Liver (tissue), 9 donors: ENCODE results near the gene PPP6R3. TPM values are rescaled to one million over a fixed set of nuclear protein-coding genes. Genes with fewer than 3 reads are reported as not detected.

Experiments
- DNase-seq: peaks from one replicate; pipeline ENCODE4 v3.0.0-alpha.2; 2017; ENCODE audit warnings: low spot score
- H3K27ac ChIP-seq, 2 donors: one replicate each; pipeline ENCODE4 v1.7.0; 2013; ENCODE audit warnings: inconsistent platforms in 2 of 2, low read length in 2 of 2, control low read depth in 1 of 2, low read depth in 1 of 2, mild to moderate bottlenecking in 1 of 2
- H3K27me3 ChIP-seq, 4 donors: one replicate each; pipeline versions ENCODE4 v1.6.1 to v1.7.0; 2013; ENCODE audit warnings: low read length in 3 of 4, inconsistent platforms in 1 of 4, mild to moderate bottlenecking in 1 of 4, moderate library complexity in 1 of 4; ENCODE audit not compliant: control insufficient read depth in 4 of 4, insufficient read depth in 4 of 4
- H3K36me3 ChIP-seq, 4 donors: one replicate each; pipeline versions ENCODE4 v1.6.1 to v1.7.0; 2013; ENCODE audit warnings: low read length in 3 of 4, mild to moderate bottlenecking in 3 of 4, low read depth in 1 of 4, moderate library complexity in 1 of 4; ENCODE audit not compliant: control insufficient read depth in 4 of 4, insufficient read depth in 3 of 4
- H3K4me1 ChIP-seq, 4 donors: one replicate each; pipeline versions ENCODE4 v1.6.1 to v1.7.0; 2013; ENCODE audit warnings: low read length in 3 of 4, mild to moderate bottlenecking in 3 of 4, moderate library complexity in 1 of 4; ENCODE audit not compliant: control insufficient read depth in 4 of 4, insufficient read depth in 4 of 4
- H3K4me3 ChIP-seq, 3 donors: one replicate each; pipeline versions ENCODE4 v1.6.1 to v1.7.0; 2013; ENCODE audit warnings: low read length in 3 of 3, control low read depth in 1 of 3, low read depth in 1 of 3, mild to moderate bottlenecking in 1 of 3
- H3K9ac ChIP-seq, 2 donors: one replicate each; pipeline ENCODE4 v1.7.0; 2013; ENCODE audit warnings: low read length in 2 of 2, mild to moderate bottlenecking in 2 of 2, moderate library complexity in 2 of 2, control low read depth in 1 of 2, low read depth in 1 of 2
- H3K9me3 ChIP-seq, 4 donors: one replicate each; pipeline versions ENCODE4 v1.6.1 to v1.7.0; 2013; ENCODE audit warnings: low read length in 3 of 4; ENCODE audit not compliant: control insufficient read depth in 4 of 4
- EGR1 ChIP-seq, 2 donors: IDR thresholded peaks; 2 replicates each; pipeline ENCODE4 v1.6.1; 2016 to 2018; ENCODE audit warnings: antibody characterized with exemption in 2 of 2, low read depth in 2 of 2
- GABPA ChIP-seq, 2 donors: IDR thresholded peaks in 1 of 2; conservative IDR thresholded peaks in 1 of 2; 2 replicates each; pipeline ENCODE4 v1.6.1; 2016; ENCODE audit warnings: antibody characterized with exemption in 2 of 2, mild to moderate bottlenecking in 1 of 2, moderate library complexity in 1 of 2
- HNF4A ChIP-seq, 2 donors: conservative IDR thresholded peaks; 2 replicates each; pipeline ENCODE4 v1.6.1; 2016; ENCODE audit warnings: antibody characterized with exemption in 2 of 2, mild to moderate bottlenecking in 2 of 2
- HNF4G ChIP-seq: IDR thresholded peaks from 2 replicates; pipeline ENCODE4 v1.6.1; 2016; ENCODE audit warnings: antibody characterized with exemption
- MAX ChIP-seq: IDR thresholded peaks from 2 replicates; pipeline ENCODE4 v1.6.1; 2016; ENCODE audit warnings: antibody characterized with exemption
- NR2F2 ChIP-seq: IDR thresholded peaks from 2 replicates; pipeline ENCODE4 v1.6.1; 2016; ENCODE audit warnings: antibody characterized with exemption
- TAF1 ChIP-seq: conservative IDR thresholded peaks from 2 replicates; pipeline ENCODE4 v1.6.1; 2016; ENCODE audit warnings: antibody characterized with exemption, mild to moderate bottlenecking
- YY1 ChIP-seq: IDR thresholded peaks from 2 replicates; pipeline ENCODE4 v1.6.1; 2016; ENCODE audit warnings: antibody characterized with exemption, mild to moderate bottlenecking
- WGBS: extraction: QIAGEN DNeasy Blood & Tissue Kit; methylation state at CpG from one replicate; pipeline ENCODE4 v1.1.7; 2013; 5-methylcytosine and 5-hydroxymethylcytosine counted together
- polyA plus RNA-seq, 2 donors: library from polyadenylated mRNA; stranded (reverse) in 1 of 2; unstranded in 1 of 2; fragments of 200-250 nt in 1 of 2; fragments of >200 nt in 1 of 2; fragmentation: Nextera tagmentation in 1 of 2; extraction: Ambion mirVana in 1 of 2; gene quantifications; one replicate each; pipeline versions ENCODE4 v1.2.1 to v1.2.3, GENCODE V29; 2013 to 2015
- total RNA-seq, 2 donors: library from RNA; depleted of rRNA; stranded (reverse); fragments of >200 nt; gene quantifications; one replicate each; pipeline ENCODE4 v1.2.3, GENCODE V29; 2014
- TF ChIP-seq, protein P1 (sequence below): fragments of 150-350 bp; IDR thresholded peaks from 2 replicates; pipeline ENCODE4 v1.5.1; 2017; ENCODE audit warnings: improper control_type of control experiment, low read depth, low read length; ENCODE audit not compliant: missing input control
- TF ChIP-seq, protein P2 (sequence below): IDR thresholded peaks from 2 replicates; pipeline ENCODE4 v1.6.1; 2016; ENCODE audit warnings: antibody characterized with exemption, mild to moderate bottlenecking
- TF ChIP-seq, protein P3 (sequence below): IDR thresholded peaks from 2 replicates; pipeline ENCODE4 v1.6.1; 2016; ENCODE audit warnings: antibody characterized with exemption
- donor health status: healthy.
- donor health status: healthy.
- donor health status: healthy.
- donor health status: healthy.
- donor health status: healthy.

Gene PPP6R3
- total and polyA plus RNA-seq, 4 donors, result 12.3 to 101 (median 58.1) TPM

DNA sequence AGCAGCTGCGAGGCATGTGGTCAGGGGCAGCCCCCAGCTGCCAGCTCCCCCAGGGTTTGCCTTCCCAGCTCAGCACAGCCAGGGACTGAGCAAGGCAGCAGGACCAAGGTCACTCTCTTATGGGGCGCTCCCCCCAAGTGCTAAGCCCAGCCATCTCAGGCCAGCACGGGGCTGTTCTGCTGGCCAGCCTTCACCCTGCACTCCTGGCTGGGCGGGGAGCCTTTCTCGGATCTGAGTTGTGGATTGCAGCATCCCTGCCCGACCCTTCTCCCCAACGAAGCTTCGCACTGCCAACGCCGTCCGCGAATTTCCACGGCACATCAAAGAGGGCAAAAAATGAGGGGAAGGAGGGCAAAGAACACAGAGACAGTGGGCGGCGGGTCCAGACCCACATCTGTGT is 181.3 kb downstream of the PPP6R3 start:
- Histone ChIP-seq H3K36me3 (no peaks in the 10 kb centered on the region), H3K9me3 (peaks cover under 1 to 7% (median under 1%) of the 10 kb centered on the region in 4 donors), H3K27ac (no peak overlapping the region), H3K27me3 (no peaks in the 10 kb centered on the region), H3K4me1 (no peaks in the 10 kb centered on the region), H3K4me3 (no peak overlapping the region), H3K9ac (no peak overlapping the region)
- WGBS, result 85% methylated on average over 15 of the region's 15 CpGs
- no peak for DNase-seq
- TF ChIP-seq NR2F2, result no peak
- TF ChIP-seq TAF1, result no peak
- TF ChIP-seq HNF4G, result no peak

GRCh38 chr11:68643585-68643984 is 183.0 kb downstream of the PPP6R3 start:
- TF ChIP-seq TAF1, result no peak
- TF ChIP-seq, protein P1, sequence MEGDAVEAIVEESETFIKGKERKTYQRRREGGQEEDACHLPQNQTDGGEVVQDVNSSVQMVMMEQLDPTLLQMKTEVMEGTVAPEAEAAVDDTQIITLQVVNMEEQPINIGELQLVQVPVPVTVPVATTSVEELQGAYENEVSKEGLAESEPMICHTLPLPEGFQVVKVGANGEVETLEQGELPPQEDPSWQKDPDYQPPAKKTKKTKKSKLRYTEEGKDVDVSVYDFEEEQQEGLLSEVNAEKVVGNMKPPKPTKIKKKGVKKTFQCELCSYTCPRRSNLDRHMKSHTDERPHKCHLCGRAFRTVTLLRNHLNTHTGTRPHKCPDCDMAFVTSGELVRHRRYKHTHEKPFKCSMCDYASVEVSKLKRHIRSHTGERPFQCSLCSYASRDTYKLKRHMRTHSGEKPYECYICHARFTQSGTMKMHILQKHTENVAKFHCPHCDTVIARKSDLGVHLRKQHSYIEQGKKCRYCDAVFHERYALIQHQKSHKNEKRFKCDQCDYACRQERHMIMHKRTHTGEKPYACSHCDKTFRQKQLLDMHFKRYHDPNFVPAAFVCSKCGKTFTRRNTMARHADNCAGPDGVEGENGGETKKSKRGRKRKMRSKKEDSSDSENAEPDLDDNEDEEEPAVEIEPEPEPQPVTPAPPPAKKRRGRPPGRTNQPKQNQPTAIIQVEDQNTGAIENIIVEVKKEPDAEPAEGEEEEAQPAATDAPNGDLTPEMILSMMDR, result no peak
- TF ChIP-seq HNF4G, result no peak
- no peak for DNase-seq
- 42% methylated on average over 12 of the region's 12 CpGs for WGBS

DNA sequence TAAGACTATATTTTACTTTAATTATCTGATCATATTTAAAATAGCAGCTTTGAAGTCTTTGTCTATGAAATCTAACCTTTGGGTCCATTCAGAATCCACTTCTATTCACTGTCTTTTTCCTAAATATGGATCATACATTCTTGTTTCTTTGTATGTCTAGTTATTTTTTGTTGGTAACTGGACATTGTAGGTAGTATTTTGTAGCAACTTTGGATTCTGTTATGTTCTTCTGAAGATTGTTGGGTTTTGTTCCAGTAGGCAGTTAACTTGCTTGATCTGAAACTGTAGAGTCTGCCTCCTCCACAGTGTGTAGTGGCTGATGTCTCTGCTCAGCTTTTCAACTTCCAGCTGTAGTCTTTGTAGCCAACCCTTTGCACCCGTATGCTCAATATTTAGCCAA is 186.3 kb downstream of the PPP6R3 start:
- H3K9ac ChIP-seq, result no peak overlapping the region
- 96% methylated on average over 1 of the region's 1 CpG for WGBS
- TF ChIP-seq, protein P2, sequence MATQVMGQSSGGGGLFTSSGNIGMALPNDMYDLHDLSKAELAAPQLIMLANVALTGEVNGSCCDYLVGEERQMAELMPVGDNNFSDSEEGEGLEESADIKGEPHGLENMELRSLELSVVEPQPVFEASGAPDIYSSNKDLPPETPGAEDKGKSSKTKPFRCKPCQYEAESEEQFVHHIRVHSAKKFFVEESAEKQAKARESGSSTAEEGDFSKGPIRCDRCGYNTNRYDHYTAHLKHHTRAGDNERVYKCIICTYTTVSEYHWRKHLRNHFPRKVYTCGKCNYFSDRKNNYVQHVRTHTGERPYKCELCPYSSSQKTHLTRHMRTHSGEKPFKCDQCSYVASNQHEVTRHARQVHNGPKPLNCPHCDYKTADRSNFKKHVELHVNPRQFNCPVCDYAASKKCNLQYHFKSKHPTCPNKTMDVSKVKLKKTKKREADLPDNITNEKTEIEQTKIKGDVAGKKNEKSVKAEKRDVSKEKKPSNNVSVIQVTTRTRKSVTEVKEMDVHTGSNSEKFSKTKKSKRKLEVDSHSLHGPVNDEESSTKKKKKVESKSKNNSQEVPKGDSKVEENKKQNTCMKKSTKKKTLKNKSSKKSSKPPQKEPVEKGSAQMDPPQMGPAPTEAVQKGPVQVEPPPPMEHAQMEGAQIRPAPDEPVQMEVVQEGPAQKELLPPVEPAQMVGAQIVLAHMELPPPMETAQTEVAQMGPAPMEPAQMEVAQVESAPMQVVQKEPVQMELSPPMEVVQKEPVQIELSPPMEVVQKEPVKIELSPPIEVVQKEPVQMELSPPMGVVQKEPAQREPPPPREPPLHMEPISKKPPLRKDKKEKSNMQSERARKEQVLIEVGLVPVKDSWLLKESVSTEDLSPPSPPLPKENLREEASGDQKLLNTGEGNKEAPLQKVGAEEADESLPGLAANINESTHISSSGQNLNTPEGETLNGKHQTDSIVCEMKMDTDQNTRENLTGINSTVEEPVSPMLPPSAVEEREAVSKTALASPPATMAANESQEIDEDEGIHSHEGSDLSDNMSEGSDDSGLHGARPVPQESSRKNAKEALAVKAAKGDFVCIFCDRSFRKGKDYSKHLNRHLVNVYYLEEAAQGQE, result no peak
- TF ChIP-seq EGR1 (IDR thresholded peaks at IDR 0.05; ENCODE audit: low read depth in 2 of 2) (no peak), MAX (no peak), TAF1 (no peak), HNF4A (conservative IDR thresholded peaks at IDR 0.05) (no peak), GABPA (IDR thresholded peaks at IDR 0.05 in 1 of 2, conservative IDR thresholded peaks at IDR 0.05 in 1 of 2) (no peak), HNF4G (no peak), YY1 (no peak)
- TF ChIP-seq, protein P3, sequence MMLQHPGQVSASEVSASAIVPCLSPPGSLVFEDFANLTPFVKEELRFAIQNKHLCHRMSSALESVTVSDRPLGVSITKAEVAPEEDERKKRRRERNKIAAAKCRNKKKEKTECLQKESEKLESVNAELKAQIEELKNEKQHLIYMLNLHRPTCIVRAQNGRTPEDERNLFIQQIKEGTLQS, result no peak
- H3K4me1 ChIP-seq, result no peaks in the 10 kb centered on the region
- H3K36me3 ChIP-seq, result no peaks in the 10 kb centered on the region
- H3K4me3 ChIP-seq, result no peak overlapping the region
- peaks cover 6 to 16% (median 9%) of the 10 kb centered on the region in 4 donors for H3K9me3 ChIP-seq
- no peak for DNase-seq
- no peaks in the 10 kb centered on the region for H3K27me3 ChIP-seq
- H3K27ac ChIP-seq, result no peak overlapping the region

More at GRCh38 chr11:68643585-68643984, 183.0 kb downstream of the PPP6R3 start:
- H3K4me3 ChIP-seq, result no peak overlapping the region
- H3K27me3 ChIP-seq, result no peaks in the 10 kb centered on the region
- no peaks in the 10 kb centered on the region for H3K4me1 ChIP-seq
- H3K9me3 ChIP-seq, result peaks cover 6 to 16% (median 9%) of the 10 kb centered on the region in 4 donors
- no peak overlapping the region for H3K9ac ChIP-seq
- H3K27ac ChIP-seq, result no peak overlapping the region
- H3K36me3 ChIP-seq, result no peaks in the 10 kb centered on the region
